Activated CD4-positive, alpha-beta T cell treated with anti-CD3 and anti-CD28 coated beads, Interleukin-2, amount 10 ng/mL, durations not matched to agents 7 days and 5 days (primary cell): ENCODE data around the gene COL19A1. TPM values are rescaled to one million over a fixed set of nuclear protein-coding genes. Genes with fewer than 3 reads are reported as not detected.

Source experiments
- CTCF ChIA-PET: fragments of 350-600 bp; sonication (Branson Sonifier 250); formaldehyde crosslinking; loops from one replicate; lab custom pipeline; 2021; ENCODE audit warnings: antibody characterized with exemption; lab: Charles Lee
- POLR2A ChIA-PET: fragments of 350-600 bp; sonication (Branson Sonifier 250); formaldehyde crosslinking; loops from one replicate; lab custom pipeline; 2021; ENCODE audit warnings: antibody characterized with exemption; lab: Charles Lee
- DNase-seq: peaks from one replicate; pipeline ENCODE4 v3.0.0-alpha.2; 2020
- H3K27ac Mint-ChIP-seq: one replicate; pipeline ENCODE4 v1.8.0; 2021; ENCODE audit warnings: mild to moderate bottlenecking, moderate library complexity, mixed read lengths
- H3K27me3 Mint-ChIP-seq: one replicate; pipeline ENCODE4 v1.8.0; 2021; ENCODE audit warnings: mixed read lengths
- H3K36me3 Mint-ChIP-seq: one replicate; pipeline ENCODE4 v1.8.0; 2021; ENCODE audit warnings: low read depth, mixed read lengths
- H3K4me1 Mint-ChIP-seq: one replicate; pipeline ENCODE4 v1.8.0; 2021; ENCODE audit warnings: mixed read lengths
- H3K4me3 Mint-ChIP-seq: one replicate; pipeline ENCODE4 v1.8.0; 2021; ENCODE audit warnings: mild to moderate bottlenecking, moderate library complexity, mixed read lengths
- H3K9me3 Mint-ChIP-seq: one replicate; pipeline ENCODE4 v1.8.0; 2021; ENCODE audit warnings: mixed read lengths
- total RNA-seq, 2 experiments: library from RNA; stranded (reverse); gene quantifications; one replicate each; pipeline ENCODE4 v1.2.3, GENCODE V29; 2021

Gene COL19A1
- total RNA-seq, 2 experiments from 2014 or later = not detected

- H3K4me3 Mint-ChIP-seq = peak overlapping the region; percentile 48
- H3K27ac Mint-ChIP-seq = no peak overlapping the region
- H3K9me3 Mint-ChIP-seq = no peaks in the 10 kb centered on the region
- no peak for DNase-seq
- no peaks in the 10 kb centered on the region for H3K36me3 Mint-ChIP-seq
- peaks cover 59% of the 10 kb centered on the region for H3K27me3 Mint-ChIP-seq
- ChIA-PET CTCF (interaction anchor here (1.2 kb wide), 1 partner anchor 71 kb away, joined by 4 read pairs; the partner anchor contains the start of gene LMBRD1), POLR2A (no interaction called here)
- peaks cover 13% of the 10 kb centered on the region for H3K4me1 Mint-ChIP-seq
Observed at GRCh38 chr6:69868252-69868804, 2.0 kb downstream of the COL19A1 start.

DNA sequence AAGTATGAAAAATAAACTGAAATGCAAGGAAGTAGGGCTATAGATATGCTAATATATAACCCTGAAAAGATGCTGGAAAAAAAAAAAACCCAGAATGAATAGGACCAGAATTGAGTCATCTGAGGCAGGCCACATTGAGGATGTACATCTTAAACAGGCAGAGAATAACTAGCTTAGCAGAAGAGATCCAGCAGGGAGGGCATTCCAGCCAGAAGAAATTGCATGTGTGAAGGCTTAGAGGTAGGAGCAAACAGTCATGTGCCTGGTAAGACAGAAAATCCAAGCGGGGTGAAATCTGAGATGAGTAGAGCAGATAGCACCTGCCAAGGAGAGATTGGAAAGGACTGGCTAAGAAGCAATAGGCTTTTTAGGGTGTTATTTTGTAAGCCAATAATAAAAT lies 2.6 kb downstream of the COL19A1 start:
- Mint-ChIP-seq H3K27ac (no peak overlapping the region), H3K9me3 (no peaks in the 10 kb centered on the region), H3K4me3 (no peak overlapping the region), H3K27me3 (peaks cover 54% of the 10 kb centered on the region), H3K36me3 (no peaks in the 10 kb centered on the region), H3K4me1 (peaks cover 13% of the 10 kb centered on the region)
- ChIA-PET CTCF (interaction anchor here (1.2 kb wide), 1 partner anchor 72 kb away, joined by 4 read pairs; the partner anchor contains the start of gene LMBRD1), POLR2A (no interaction called here)
- no peak for DNase-seq

- no peak for DNase-seq
- H3K27ac Mint-ChIP-seq = no peak overlapping the region
- ChIA-PET POLR2A (no interaction called here), CTCF (no interaction called here)
- H3K4me1 Mint-ChIP-seq = peaks cover 12% of the 10 kb centered on the region
- H3K36me3 Mint-ChIP-seq = no peaks in the 10 kb centered on the region
- no peaks in the 10 kb centered on the region for H3K9me3 Mint-ChIP-seq
- peaks cover 46% of the 10 kb centered on the region for H3K27me3 Mint-ChIP-seq
- H3K4me3 Mint-ChIP-seq = no peak overlapping the region
Observed at GRCh38 chr6:69871107-69871506, 4.8 kb downstream of the COL19A1 start.

GRCh38 chr6:69873291-69873690 lies 6.9 kb downstream of the COL19A1 start:
- no peak for DNase-seq
- ChIA-PET POLR2A (no interaction called here), CTCF (interaction anchor here (0.6 to 1.5 kb wide), 3 partner anchors 13 to 76 kb away, joined by 3 to 4 read pairs (median 3); no protein-coding TSS in a partner anchor)
- Mint-ChIP-seq H3K27ac (no peak overlapping the region), H3K27me3 (peaks cover 28% of the 10 kb centered on the region), H3K4me1 (no peaks in the 10 kb centered on the region), H3K36me3 (no peaks in the 10 kb centered on the region), H3K4me3 (no peak overlapping the region), H3K9me3 (no peaks in the 10 kb centered on the region)

- no peaks in the 10 kb centered on the region for H3K36me3 Mint-ChIP-seq
- DNase-seq = no peak
- no peak overlapping the region for H3K27ac Mint-ChIP-seq
- POLR2A ChIA-PET = no interaction called here
- no peaks in the 10 kb centered on the region for H3K9me3 Mint-ChIP-seq
- no peaks in the 10 kb centered on the region for H3K4me1 Mint-ChIP-seq
- CTCF ChIA-PET = interaction anchor here (1.7 kb wide), 1 partner anchor 9 kb away, joined by 5 read pairs; no protein-coding TSS in a partner anchor
- no peak overlapping the region for H3K4me3 Mint-ChIP-seq
- H3K27me3 Mint-ChIP-seq = peaks cover 16% of the 10 kb centered on the region
Observed at GRCh38 chr6:69875715-69876114, 9.4 kb downstream of the COL19A1 start.

DNA sequence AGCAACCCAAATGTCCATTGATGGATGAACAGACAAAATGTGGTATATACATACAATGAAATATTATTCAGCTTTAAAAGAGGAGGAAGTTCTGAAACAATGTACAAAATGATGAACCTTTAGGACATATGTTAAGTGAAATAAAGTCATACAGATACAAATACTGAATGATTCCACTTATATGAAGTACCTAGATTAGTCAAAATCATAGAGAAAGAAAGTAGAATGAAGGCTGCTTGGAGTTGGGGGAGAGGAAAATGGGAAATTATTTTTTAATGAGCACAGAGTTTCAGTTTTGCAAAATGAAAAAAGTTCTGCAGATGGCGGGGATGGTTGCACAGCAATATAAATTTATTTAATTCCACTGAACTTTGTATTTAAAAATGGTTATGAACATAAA lies 12.4 kb downstream of the COL19A1 start:
- POLR2A ChIA-PET = no interaction called here

DNA sequence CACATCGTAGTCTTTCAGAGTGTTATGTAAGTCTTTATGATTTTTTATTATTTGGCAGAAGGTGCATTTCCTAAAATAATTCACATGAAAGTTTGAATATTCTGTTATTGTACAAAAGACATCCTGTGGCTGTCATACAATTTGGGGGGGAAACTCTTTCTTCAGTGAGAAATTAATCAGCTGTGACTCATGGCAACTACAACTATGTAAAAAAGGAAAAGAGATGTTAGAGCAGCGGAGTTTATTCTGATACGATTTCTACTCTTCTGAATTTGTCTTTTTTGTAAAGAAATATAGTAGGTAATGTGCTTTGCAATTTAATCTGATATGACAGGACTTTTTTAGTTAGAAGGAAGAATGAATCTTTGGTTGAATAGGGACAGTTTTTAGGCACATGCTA lies 14.2 kb downstream of the COL19A1 start:
- H3K9me3 Mint-ChIP-seq = no peaks in the 10 kb centered on the region
- no peaks in the 10 kb centered on the region for H3K4me1 Mint-ChIP-seq
- ChIA-PET CTCF (no interaction called here), POLR2A (no interaction called here)
- peaks cover 30% of the 10 kb centered on the region for H3K27me3 Mint-ChIP-seq
- no peak for DNase-seq
- no peak overlapping the region for H3K27ac Mint-ChIP-seq
- no peaks in the 10 kb centered on the region for H3K36me3 Mint-ChIP-seq
- H3K4me3 Mint-ChIP-seq = no peak overlapping the region

More for the DNA sequence above, 12.4 kb downstream of the COL19A1 start:
- no peak overlapping the region for H3K4me3 Mint-ChIP-seq
- H3K9me3 Mint-ChIP-seq = no peaks in the 10 kb centered on the region
- no peaks in the 10 kb centered on the region for H3K36me3 Mint-ChIP-seq
- H3K27ac Mint-ChIP-seq = no peak overlapping the region
- no peak for DNase-seq
- peaks cover 36% of the 10 kb centered on the region for H3K27me3 Mint-ChIP-seq
- H3K4me1 Mint-ChIP-seq = no peaks in the 10 kb centered on the region
- CTCF ChIA-PET = no interaction called here

DNA sequence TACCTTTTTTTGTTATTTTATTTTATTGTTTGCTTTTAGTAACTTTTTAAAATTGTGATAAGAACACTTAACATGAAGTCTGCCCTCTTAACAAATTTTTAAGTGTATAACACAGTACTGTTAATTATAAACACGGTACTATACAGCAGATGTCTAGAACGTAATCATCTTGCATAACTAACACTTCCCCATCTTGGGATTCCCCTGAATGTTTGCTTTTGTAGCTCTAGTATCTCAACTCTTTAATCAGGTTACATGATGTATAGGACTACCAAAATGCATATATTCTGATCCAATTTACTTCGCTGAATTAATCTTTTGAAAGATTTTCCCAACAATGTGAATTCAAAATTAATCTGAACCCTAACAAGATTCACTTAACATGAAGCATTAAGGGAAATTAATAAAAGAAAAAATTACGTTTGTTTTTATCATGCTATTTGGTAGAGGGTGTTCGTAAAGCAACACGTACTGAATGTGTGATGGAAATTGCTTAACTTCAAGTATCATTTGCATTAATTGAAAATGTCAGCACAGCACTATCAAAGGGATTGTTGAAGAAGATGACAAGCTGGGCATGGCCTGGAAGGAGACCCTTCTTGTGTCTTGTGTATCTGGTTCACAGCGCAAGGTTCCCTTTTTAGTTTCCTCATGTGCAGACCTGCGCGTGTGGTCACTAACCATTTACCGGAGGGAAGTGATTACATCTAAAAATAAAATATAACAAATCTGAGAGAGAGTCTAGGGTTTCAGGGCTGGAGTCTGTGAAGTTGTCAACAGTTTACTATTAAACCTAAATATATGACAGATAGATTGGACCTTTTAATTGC lies 15.2 kb downstream of the COL19A1 start:
- Mint-ChIP-seq H3K4me1 (no peaks in the 10 kb centered on the region), H3K36me3 (no peaks in the 10 kb centered on the region), H3K9me3 (no peaks in the 10 kb centered on the region), H3K27me3 (peaks cover 29% of the 10 kb centered on the region), H3K27ac (no peak overlapping the region), H3K4me3 (no peak overlapping the region)
- no peak for DNase-seq
- CTCF ChIA-PET = no interaction called here
- POLR2A ChIA-PET = no interaction called here

GRCh38 chr6:69883551-69883950 lies 17.2 kb downstream of the COL19A1 start:
- CTCF ChIA-PET = no interaction called here
- POLR2A ChIA-PET = no interaction called here
- no peaks in the 10 kb centered on the region for H3K36me3 Mint-ChIP-seq
- no peak overlapping the region for H3K4me3 Mint-ChIP-seq
- H3K27ac Mint-ChIP-seq = no peak overlapping the region
- H3K4me1 Mint-ChIP-seq = no peaks in the 10 kb centered on the region
- H3K27me3 Mint-ChIP-seq = peaks cover 29% of the 10 kb centered on the region
- no peak for DNase-seq
- H3K9me3 Mint-ChIP-seq = no peaks in the 10 kb centered on the region

GRCh38 chr6:69884231-69884630 lies 17.9 kb downstream of the COL19A1 start:
- Mint-ChIP-seq H3K4me1 (no peaks in the 10 kb centered on the region), H3K27me3 (peaks cover 28% of the 10 kb centered on the region), H3K36me3 (no peaks in the 10 kb centered on the region), H3K4me3 (no peak overlapping the region), H3K9me3 (no peaks in the 10 kb centered on the region), H3K27ac (no peak overlapping the region)
- ChIA-PET POLR2A (no interaction called here), CTCF (no interaction called here)
- DNase-seq = no peak

DNA sequence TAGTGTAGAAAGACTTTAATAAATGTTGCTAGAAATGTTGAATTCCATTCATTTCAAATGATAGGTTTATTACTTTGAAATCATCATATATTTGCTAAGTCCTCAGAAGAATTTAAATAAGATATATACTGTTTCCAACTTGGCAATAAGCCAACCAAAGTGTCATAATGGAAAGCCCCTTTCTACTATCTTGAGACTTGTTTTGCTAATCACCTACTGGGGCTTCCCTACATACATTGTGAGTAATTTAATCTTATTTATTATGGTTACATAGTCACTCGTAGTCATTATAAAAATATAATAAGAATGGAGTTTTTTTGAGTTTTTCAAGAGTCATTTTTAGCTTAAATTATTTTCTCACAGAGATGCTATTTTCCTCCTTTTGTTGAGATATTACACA lies 20.7 kb downstream of the COL19A1 start:
- POLR2A ChIA-PET = no interaction called here

DNA sequence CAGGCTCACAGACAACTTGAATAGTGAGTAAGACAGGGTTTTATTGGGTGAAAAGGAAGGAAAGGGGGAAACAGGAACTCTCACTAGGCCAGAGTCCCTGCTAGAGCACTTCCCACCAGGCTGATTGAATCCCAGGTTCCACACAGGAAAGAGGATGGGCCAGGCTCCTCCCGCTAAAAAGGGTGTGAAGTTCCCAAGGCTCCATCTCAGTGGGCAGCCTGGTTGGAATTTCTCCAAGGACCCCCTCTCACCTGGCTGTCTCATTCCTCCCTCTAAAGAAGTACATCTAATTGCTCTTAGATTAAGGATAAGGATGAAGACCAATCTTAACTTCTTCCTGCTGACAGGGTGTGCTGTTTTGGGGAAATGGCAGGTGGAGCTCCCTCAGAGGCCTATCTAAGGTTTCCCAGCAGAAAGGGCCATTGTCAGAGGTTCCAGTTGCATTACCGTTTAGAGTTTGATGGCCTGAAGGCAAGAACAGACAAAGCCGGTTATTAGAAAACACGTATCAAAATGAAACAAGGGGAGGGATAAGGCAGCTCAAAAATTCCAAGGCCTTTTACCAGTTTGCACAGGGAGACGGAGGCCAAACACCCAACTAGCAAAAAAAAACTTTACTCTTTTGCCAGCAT lies 21.5 kb downstream of the COL19A1 start:
- H3K36me3 Mint-ChIP-seq = no peaks in the 10 kb centered on the region
- CTCF ChIA-PET = interaction anchor here (1.5 kb wide), 1 partner anchor 11 kb away, joined by 4 read pairs; no protein-coding TSS in a partner anchor
- no peak overlapping the region for H3K27ac Mint-ChIP-seq
- H3K9me3 Mint-ChIP-seq = peaks cover 2% of the 10 kb centered on the region
- no peaks in the 10 kb centered on the region for H3K4me1 Mint-ChIP-seq
- H3K27me3 Mint-ChIP-seq = peaks cover 6% of the 10 kb centered on the region
- H3K4me3 Mint-ChIP-seq = no peak overlapping the region
- POLR2A ChIA-PET = no interaction called here
- no peak for DNase-seq

More for the DNA sequence above, 20.7 kb downstream of the COL19A1 start:
- Mint-ChIP-seq H3K27me3 (peaks cover 12% of the 10 kb centered on the region), H3K9me3 (peaks cover 2% of the 10 kb centered on the region), H3K36me3 (no peaks in the 10 kb centered on the region), H3K27ac (no peak overlapping the region), H3K4me3 (no peak overlapping the region), H3K4me1 (no peaks in the 10 kb centered on the region)
- DNase-seq = no peak
- CTCF ChIA-PET = interaction anchor here (1.5 kb wide), 1 partner anchor 10 kb away, joined by 4 read pairs; no protein-coding TSS in a partner anchor
